Embryonic facial prominence (tissue), 1 donor: ENCODE data around the gene GAB1.

Experiments
- DNase-seq: peaks from one replicate; pipeline ENCODE4 v3.0.0-alpha.2; 2016; ENCODE audit errors: extremely low spot score

Gene GAB1

GRCh38 chr4:143389579-143390195 is 53.0 kb downstream of the GAB1 start:
- no peak for DNase-seq

DNA sequence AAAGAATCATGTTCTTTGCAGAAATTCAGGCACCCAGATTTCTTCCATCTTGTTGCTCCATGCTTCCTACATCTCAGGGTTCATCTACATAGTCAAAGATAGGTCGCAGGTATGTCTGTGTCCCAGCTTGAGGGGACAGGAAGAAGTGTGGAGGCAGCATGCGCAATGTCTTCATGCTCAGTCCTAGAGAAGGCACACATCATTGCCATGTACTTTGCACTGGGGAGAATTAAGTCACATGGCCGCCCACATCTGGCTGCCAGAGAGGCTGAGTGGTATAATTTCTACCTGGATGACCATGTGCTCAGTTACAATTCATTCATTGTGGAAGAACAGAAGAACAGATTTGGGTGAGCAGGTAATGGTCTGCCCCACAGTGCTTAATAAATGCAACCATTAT is 54.1 kb downstream of the GAB1 start:
- no peak for DNase-seq

- no peak for DNase-seq
These were observed 54.6 kb downstream of the GAB1 start for GRCh38 chr4:143391261-143391660.

DNA sequence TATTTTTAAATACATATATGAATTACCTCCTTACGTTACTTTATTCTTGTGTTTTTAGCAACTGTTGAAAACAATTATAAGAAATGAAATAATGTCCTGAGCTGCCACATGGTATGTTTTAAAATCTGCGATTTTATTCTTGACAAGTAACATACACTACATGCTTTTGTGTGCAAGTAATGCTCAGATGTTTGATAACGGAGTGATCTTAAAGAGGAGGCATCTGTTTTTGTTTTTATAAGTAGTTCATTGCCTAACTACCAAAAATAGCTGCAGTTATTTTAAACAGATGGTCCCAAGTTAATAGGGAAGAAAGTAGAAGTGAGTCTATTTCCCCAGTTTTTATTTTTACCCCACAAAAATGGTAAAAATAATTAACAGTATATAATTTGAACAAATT is 55.2 kb downstream of the GAB1 start:
- no peak for DNase-seq

GRCh38 chr4:143393195-143393594 is 56.5 kb downstream of the GAB1 start:
- no peak for DNase-seq

GRCh38 chr4:143394739-143395453 is 58.2 kb downstream of the GAB1 start:
- DNase-seq = no peak

DNA sequence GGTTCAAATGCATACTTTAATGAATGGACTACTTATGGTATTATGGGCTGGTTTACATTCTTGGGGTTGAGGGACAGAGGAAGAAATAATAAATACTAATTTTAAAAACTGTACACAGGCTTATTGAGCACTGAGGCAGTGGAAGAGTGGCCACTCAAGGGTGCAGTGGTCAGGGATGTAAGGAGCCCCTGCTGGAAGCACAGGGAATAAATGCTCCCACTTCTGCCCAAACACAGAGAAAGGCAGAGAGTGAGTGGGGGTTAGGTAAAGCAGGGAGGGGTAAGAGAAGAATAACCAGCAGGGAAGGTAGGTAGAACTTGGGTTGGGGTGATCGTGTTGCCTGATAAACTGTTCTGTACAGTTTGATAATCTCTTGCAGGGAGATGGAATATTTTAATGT is 60.0 kb downstream of the GAB1 start:
- no peak for DNase-seq

GRCh38 chr4:143397335-143397734 is 60.7 kb downstream of the GAB1 start:
- no peak for DNase-seq

- DNase-seq = no peak
These were observed 61.2 kb downstream of the GAB1 start for GRCh38 chr4:143397887-143398286.

- DNase-seq = no peak
These were observed 62.7 kb downstream of the GAB1 start for GRCh38 chr4:143399113-143399949.

DNA sequence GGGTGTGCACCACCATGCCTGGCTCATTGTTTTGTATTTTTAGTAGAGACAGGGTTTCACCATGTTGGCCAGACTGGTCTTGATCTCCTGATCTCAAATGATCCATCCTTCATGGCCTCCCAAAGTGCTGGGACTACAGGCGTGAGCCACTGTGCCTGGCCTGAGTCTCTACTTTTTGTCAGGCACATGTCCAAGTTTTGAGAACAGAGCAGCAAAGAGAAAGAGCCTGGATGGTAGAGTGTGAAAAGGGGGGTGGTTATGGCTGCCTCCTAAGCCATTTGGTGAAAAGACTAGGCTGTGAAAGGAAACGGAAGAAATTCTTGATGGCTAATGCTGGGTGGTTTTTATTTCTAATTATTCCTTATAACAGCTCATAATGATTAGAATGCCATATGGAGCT is 63.4 kb downstream of the GAB1 start:
- DNase-seq = no peak

GRCh38 chr4:143402776-143403552 is 66.3 kb downstream of the GAB1 start:
- no peak for DNase-seq

DNA sequence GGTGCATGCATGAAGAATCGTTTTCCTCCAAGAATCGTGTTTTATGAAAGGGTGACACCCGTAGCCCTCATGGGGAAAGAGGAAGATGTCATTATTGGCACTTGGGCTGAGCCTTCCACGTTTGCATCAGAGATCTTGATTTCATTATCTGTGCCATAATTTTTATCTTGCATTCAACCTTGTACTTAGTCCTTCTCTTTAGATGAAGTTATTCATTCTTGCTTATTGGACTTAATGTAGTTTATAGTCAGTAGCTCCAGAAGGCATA is 66.8 kb downstream of the GAB1 start:
- DNase-seq = no peak

DNA sequence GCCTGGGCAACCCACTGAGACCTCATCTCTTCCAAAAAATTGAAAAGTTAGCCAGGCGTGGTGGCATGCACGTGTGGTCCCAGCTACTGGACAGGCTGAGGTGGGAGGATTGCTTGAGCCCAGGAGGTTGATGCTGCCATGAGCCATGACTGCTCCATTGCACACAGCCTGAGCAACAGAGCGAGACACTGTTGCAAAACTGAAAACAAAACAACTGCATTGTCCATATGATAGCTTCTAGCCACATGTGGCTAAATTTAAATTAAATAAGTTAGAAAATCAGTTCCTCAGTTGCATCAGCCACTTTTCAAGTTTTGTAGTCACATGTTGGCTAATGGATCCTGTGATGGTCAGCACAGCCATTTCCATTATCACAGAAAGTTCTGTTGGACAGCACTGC is 67.9 kb downstream of the GAB1 start:
- DNase-seq = no peak

- DNase-seq = no peak
These were observed 68.5 kb downstream of the GAB1 start for GRCh38 chr4:143405075-143405730.

- DNase-seq = no peak
These were observed 69.8 kb downstream of the GAB1 start for GRCh38 chr4:143406523-143406922.

- no peak for DNase-seq
These were observed 70.8 kb downstream of the GAB1 start for GRCh38 chr4:143407474-143407873.

DNA sequence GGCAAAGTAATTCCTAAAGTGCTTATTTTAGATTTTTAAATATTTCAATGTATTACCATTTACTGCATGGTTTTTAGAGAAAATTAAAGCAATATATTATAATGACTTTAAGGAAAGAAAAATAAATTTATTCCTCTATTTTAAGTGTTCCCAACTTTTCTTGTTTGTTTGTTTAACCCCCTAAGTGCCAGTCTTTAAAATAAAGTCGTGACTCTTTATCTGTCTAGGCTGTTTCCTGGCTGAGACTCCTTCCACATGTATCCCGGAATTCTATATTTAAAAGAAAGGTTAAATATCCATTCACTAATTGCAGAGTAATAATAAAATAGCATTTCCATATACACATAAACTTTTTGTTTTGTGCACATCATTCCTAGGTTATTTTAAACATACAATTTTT is 71.2 kb downstream of the GAB1 start:
- no peak for DNase-seq

- no peak for DNase-seq
These were observed 73.3 kb downstream of the GAB1 start for GRCh38 chr4:143410015-143410414.

DNA sequence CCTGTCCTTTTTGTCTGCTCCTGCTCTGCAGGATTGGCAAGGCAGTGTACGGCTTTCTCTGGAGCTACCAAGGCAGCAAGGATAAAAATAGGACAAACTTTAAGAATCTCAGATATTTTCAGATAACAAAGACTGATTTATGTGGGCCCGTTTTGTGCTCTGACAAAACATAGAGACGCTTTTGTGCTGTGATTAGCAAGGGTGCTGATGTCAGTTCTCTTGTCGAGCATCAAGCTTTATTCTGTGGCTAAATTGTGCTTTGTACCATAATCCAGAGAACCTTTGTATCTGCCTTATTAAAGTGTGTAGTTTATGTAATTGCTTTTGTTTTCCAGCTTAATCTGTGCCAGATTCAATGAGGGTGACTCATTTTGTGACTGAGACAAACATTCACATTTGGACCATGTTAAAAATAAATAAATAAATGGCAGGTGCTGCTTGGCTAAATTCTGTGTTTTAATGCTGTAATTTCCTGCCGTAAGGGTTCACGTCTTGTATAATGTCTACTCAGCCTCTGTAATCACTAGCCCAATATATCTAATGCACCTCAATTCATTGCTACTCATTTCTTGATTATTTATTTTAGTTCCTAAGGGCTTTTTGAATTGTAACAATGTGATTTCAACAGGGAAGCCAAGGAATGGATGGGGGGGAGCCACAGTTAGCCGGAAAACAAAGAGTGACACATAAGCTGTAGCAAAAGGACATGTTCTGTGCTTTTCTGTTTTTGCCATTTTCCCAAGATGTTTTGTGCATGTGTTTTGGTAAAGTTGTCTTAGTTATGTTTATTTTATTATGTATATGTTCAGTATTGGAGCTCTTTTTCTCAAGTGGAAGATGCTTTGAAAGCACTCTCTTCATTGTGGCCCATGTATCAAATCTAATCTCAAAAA is 75.1 kb downstream of the GAB1 start:
- no peak for DNase-seq

- no peak for DNase-seq
These were observed 75.7 kb downstream of the GAB1 start for GRCh38 chr4:143412420-143412758.
